Stimulated activated CD8-positive, alpha-beta memory T cell treated with anti-CD3 and anti-CD28 coated beads, Interleukin-4, amount 100 ng/mL, for 1 hour (primary cell): Measurements from ENCODE around the gene PARP12.
"Not testable (repeated sequence)": the region's sequence is repeated elsewhere in the genome, so short reads cannot be mapped to it uniquely, and the experiment has no call there.

Experiments used
- DNase-seq, 2 donors: peaks; one replicate each; pipeline ENCODE4 v3.0.0-alpha.2; 2020; ENCODE audit warnings: low read depth in 2 of 2, low spot score in 1 of 2

Gene PARP12

GRCh38 chr7:140062528-140063299, at the start of gene PARP12:
PARP12 (minus strand) TSS chr7:140062951; CDS start chr7:140062847, 104 bp downstream.
- peak; percentile 75 to 77 for DNase-seq

GRCh38 chr7:140108777-140109176, 46.0 kb upstream of the PARP12 start:
- not testable (repeated sequence) for DNase-seq

GRCh38 chr7:140096459-140096858, 33.7 kb upstream of the PARP12 start:
- DNase-seq = no peak

GRCh38 chr7:140093375-140093774, 30.6 kb upstream of the PARP12 start:
- DNase-seq = no peak

- DNase-seq = no peak
Observed at GRCh38 chr7:140085447-140085846, 22.7 kb upstream of the PARP12 start.

- DNase-seq = no peak
Observed at GRCh38 chr7:140084972-140085371, 22.2 kb upstream of the PARP12 start.

- no peak for DNase-seq
Observed at GRCh38 chr7:140084142-140084655, 21.4 kb upstream of the PARP12 start.

- no peak for DNase-seq
Observed at GRCh38 chr7:140082770-140083169, 20.0 kb upstream of the PARP12 start.

GRCh38 chr7:140081774-140082425, 19.1 kb upstream of the PARP12 start:
- no peak for DNase-seq

GRCh38 chr7:140080919-140081318, 18.2 kb upstream of the PARP12 start:
- DNase-seq = no peak

- DNase-seq = no peak
Observed at GRCh38 chr7:140079121-140079536, 16.4 kb upstream of the PARP12 start.

GRCh38 chr7:140078392-140078791, 15.6 kb upstream of the PARP12 start:
- no peak for DNase-seq

- no peak for DNase-seq
Observed at GRCh38 chr7:140074780-140075179, 12.0 kb upstream of the PARP12 start.

- no peak for DNase-seq
Observed at GRCh38 chr7:140070546-140070945, 7.8 kb upstream of the PARP12 start.

GRCh38 chr7:140069298-140069949, 6.7 kb upstream of the PARP12 start:
- DNase-seq = no peak

GRCh38 chr7:140068033-140068432, 5.3 kb upstream of the PARP12 start:
- no peak for DNase-seq

GRCh38 chr7:140067052-140067451, 4.3 kb upstream of the PARP12 start:
- DNase-seq = no peak

GRCh38 chr7:140062118-140062527, 628 bp downstream of the PARP12 start:
- peak; percentile 11 to 35 for DNase-seq

GRCh38 chr7:140061607-140061930, 1.2 kb downstream of the PARP12 start:
- DNase-seq = no peak

- DNase-seq = no peak
Observed at GRCh38 chr7:140060788-140061606, 1.8 kb downstream of the PARP12 start.

- no peak for DNase-seq
Observed at GRCh38 chr7:140060243-140060630, 2.5 kb downstream of the PARP12 start.
